Measurements from ENCODE around the gene SDF2.
A peak's percentile ranks its signal among the peaks of the same experiment; 100 is the strongest.

SDF2 gene

DNA sequence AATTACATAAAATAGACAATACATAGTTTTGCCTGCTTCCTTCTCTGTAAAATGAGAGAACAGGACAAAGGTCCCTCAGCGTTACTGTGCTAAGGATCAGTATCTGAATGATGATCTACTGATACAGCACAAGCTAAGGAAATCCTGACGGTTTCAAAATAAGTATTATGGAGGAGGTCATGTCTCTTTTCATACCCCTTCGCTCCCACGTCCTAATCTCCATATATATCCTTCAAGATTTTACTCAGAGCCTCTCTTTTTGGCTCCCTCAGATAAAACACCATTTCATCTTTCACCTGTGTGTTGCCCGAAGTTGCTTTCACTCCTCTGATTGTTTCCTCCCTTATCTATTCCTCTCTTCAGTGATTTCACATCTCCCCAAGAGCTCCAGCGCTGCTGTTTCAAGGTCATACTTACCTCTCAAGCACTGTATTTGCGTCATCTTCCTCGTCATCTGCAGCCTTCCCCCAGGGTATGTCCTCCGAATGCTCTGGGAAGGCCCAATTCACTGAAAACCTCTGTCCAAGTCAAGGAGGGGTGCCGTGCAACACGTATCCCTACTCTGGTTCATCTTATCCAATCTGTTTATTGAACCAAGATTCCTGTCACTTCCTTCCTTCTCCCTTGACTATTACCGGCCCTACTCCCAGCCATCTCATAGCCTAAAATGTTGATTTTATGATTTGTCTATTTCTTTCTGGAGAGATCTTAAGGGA is 15.5 kb downstream of the SDF2 start:
- no peaks in the 10 kb centered on the region for H3K27me3 ChIP-seq (ENCODE audit: control insufficient read depth, insufficient read depth, low read length)
- peak overlapping the region; percentile 18 for H3K4me3 ChIP-seq (ENCODE audit: low read length)
- peaks cover 31% of the 10 kb centered on the region for H3K4me1 ChIP-seq (ENCODE audit: control insufficient read depth, insufficient read depth, low read length)
- no peaks in the 10 kb centered on the region for H3K9me3 ChIP-seq (ENCODE audit: control insufficient read depth, low read length)
- H3K9ac ChIP-seq (ENCODE audit: low read length): peak overlapping the region; percentile 63
- H3K36me3 ChIP-seq (ENCODE audit: control insufficient read depth, insufficient read depth, low read length): peaks cover 7% of the 10 kb centered on the region

DNA sequence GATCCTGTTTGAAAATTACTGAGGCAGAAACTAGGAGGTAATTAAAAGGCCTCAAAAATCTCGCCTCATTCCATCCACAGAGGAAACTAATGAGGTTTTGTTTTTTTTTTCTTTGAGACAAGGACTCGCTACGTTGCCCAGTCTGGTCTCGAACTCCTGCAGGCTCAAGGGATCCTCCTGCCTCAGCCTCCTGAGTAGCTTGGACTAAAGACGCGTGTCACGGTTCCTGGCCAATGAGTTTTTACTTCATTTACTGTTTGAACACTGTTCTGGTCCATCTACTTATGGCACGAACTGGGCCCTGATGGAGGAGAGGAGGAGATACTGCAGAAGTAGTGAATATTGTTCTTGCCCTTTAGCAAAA is 16.1 kb downstream of the SDF2 start:
- H3K4me3 ChIP-seq (ENCODE audit: low read length): peak overlapping the region; percentile 61
- H3K27me3 ChIP-seq (ENCODE audit: control insufficient read depth, insufficient read depth, low read length): no peaks in the 10 kb centered on the region
- H3K9me3 ChIP-seq (ENCODE audit: control insufficient read depth, low read length): no peaks in the 10 kb centered on the region
- H3K36me3 ChIP-seq (ENCODE audit: control insufficient read depth, insufficient read depth, low read length): peaks cover 7% of the 10 kb centered on the region
- peaks cover 31% of the 10 kb centered on the region for H3K4me1 ChIP-seq (ENCODE audit: control insufficient read depth, insufficient read depth, low read length)
- H3K9ac ChIP-seq (ENCODE audit: low read length): peak overlapping the region; percentile 84

DNA sequence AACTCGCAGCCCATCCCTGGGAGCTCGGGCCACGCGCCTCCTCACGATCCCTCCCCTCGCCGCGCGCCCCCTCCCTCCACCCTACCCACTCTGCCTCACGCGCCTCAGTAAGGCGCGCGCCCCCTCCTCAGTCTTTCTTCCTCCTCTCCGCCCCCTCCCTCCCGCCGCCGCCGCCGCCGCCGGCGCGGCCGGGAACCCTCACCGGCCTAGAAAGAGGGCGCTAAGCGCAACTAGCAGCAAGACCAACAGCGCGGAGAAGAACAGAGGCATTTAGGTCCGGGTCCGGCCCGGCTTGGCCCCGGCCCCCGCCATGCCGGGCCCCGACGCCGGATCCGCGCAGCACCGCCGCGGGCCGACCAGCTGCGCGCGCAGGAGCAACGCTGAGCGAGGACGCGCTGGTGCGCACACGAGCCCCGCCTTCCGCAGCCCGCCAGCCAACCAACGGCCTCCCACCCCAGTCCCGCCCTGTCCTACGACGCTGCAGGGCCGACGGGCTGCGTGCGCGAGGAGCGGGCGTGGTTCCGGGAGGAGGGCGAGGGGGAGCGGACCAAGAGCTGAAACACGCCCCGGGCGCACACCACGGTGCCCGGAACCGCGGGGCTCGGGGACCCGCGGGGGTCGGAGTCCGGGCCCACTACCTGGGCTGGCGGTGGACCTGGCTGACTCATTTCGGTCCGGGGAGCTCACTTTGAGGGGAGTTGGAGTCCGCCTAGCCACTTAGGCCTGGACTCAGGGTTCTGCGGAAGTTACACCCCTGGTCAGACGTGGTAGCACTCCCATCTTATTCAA is 16.7 kb downstream of the SDF2 start, which contains the start of gene BLTP2:
TSS of gene BLTP2 (minus strand) at position 372 of the 789 bp plus-strand sequence. CDS start at position 270, 102 bp downstream.
- H3K27me3 ChIP-seq (ENCODE audit: control insufficient read depth, insufficient read depth, low read length): no peaks in the 10 kb centered on the region
- peaks cover 7% of the 10 kb centered on the region for H3K36me3 ChIP-seq (ENCODE audit: control insufficient read depth, insufficient read depth, low read length)
- H3K9ac ChIP-seq (ENCODE audit: low read length): peak within 1 kb of the TSS; percentile 84
- no peaks in the 10 kb centered on the region for H3K9me3 ChIP-seq (ENCODE audit: control insufficient read depth, low read length)
- H3K4me3 ChIP-seq (ENCODE audit: low read length): peak within 1 kb of the TSS; percentile 97
- peaks cover 31% of the 10 kb centered on the region for H3K4me1 ChIP-seq (ENCODE audit: control insufficient read depth, insufficient read depth, low read length)

DNA sequence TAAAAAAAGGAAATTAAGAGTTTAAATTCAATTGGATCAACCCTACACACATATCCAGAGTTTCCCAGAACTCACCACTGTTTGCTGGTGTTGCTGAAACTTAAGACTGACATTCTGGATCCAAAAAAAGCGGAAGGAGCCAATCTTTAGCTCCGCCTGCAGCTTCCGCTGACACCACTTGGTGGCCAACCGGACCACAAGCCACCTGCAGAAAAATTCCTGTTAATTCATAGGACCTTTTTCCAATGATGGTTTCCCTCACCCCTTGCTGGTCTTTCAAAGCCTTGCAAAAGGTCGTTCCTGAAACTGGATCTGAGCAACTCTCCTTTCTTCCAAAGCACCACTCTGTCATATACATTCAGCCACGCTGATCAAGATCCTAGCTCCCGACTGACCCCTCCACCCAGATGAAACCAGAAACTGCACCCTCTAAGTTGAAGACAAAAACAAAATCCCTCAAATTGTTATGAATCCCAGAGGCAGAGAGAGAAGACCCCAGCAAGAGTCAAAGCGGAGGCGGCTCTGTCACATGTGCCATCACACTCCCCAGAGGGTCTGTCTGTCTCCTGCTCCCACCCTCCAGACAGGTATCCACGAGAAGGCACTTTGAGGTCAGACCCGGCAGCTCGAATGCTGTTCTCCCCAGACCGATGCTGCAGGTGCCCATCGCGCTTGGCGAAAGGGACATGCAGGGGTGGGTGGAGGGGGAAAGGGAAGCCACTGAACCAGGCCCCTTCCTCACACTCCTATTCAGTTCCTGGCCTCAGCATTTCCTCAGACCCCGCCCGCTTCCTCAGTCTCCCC is 17.5 kb downstream of the SDF2 start:
- H3K9ac ChIP-seq (ENCODE audit: low read length): peak overlapping the region; percentile 81
- peaks cover 13% of the 10 kb centered on the region for H3K36me3 ChIP-seq (ENCODE audit: control insufficient read depth, insufficient read depth, low read length)
- peak overlapping the region; percentile 97 for H3K4me3 ChIP-seq (ENCODE audit: low read length)
- no peaks in the 10 kb centered on the region for H3K27me3 ChIP-seq (ENCODE audit: control insufficient read depth, insufficient read depth, low read length)
- H3K4me1 ChIP-seq (ENCODE audit: control insufficient read depth, insufficient read depth, low read length): peaks cover 31% of the 10 kb centered on the region
- H3K9me3 ChIP-seq (ENCODE audit: control insufficient read depth, low read length): no peaks in the 10 kb centered on the region

DNA sequence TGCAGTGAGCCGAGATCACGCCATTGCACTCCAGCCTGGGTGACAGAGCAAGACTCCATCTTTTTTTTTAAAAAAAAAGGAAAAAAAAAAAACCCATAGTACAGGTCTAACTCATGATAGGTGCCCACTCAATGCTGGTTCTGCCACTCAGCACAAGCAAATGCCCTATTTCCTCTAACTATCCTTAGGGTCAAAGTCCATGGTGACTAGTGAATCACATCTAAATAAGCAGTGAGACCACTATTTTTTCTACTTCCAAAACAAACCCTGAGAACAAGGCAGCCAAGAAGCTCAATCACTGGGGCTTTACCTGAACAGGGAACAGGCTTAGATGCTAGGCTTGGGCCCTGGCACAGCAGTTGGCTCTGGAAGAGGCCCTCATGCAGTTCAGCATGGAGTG is 20.1 kb downstream of the SDF2 start:
- Histone ChIP-seq H3K4me1 (ENCODE audit: control insufficient read depth, insufficient read depth, low read length) (peaks cover 23% of the 10 kb centered on the region), H3K27me3 (ENCODE audit: control insufficient read depth, insufficient read depth, low read length) (no peaks in the 10 kb centered on the region), H3K4me3 (ENCODE audit: low read length) (no peak overlapping the region), H3K9me3 (ENCODE audit: control insufficient read depth, low read length) (no peaks in the 10 kb centered on the region), H3K36me3 (ENCODE audit: control insufficient read depth, insufficient read depth, low read length) (peaks cover 11% of the 10 kb centered on the region), H3K9ac (ENCODE audit: low read length) (no peak overlapping the region)

DNA sequence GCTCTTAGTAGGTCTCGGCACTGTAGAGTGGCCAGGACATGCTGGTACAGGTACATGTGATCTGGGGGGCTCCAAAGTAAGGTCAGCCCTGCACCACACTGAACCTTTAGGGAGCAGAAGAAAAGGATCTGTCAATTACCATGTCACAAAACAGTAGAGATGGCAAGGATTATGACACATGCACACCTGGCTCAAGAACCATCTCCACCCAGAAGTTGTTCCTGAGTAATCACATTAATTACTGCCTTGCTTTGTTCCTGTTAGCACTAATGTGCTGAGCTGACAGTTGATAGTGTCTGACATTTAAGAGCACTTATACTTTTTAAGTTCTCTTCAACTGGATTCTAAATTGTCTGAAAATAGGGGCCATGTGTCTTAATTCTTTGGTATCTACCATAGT is 26.2 kb downstream of the SDF2 start:
- Histone ChIP-seq H3K27me3 (ENCODE audit: control insufficient read depth, insufficient read depth, low read length) (no peaks in the 10 kb centered on the region), H3K4me3 (ENCODE audit: low read length) (no peak overlapping the region), H3K9me3 (ENCODE audit: control insufficient read depth, low read length) (no peaks in the 10 kb centered on the region), H3K36me3 (ENCODE audit: control insufficient read depth, insufficient read depth, low read length) (peaks cover 32% of the 10 kb centered on the region), H3K4me1 (ENCODE audit: control insufficient read depth, insufficient read depth, low read length) (no peaks in the 10 kb centered on the region), H3K9ac (ENCODE audit: low read length) (no peak overlapping the region)

DNA sequence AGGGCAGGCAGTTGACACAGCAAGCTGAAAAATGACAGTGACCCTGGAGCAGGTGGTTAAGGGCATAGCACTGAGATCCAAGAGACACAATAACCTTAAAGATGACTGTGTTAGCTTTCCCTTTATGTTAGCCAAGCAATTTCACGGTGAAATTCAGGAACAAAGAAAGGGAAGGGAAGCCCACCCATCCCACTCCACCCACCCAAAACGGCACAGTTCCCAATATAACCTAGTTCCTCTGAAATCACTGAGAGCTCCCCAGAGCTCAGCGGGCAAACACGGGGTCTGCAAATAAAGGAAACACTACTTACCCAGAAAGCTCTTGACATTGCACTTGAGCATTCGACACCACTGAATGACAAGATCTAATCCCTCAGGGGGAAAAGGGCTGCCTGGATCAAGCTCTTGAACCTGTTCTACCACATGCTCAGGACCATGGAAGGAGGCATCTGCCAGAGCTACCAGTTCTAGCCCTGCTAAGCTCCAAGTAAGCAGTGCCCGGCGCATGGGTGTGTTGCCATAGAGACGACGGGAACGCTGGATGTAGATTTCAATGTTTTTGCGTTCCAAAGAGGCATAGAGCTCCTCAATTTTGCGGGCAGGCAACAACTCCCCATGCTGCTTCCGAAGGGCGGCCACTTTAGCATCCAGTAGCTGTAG is 27.4 kb downstream of the SDF2 start:
- Histone ChIP-seq H3K4me1 (ENCODE audit: control insufficient read depth, insufficient read depth, low read length) (no peaks in the 10 kb centered on the region), H3K27me3 (ENCODE audit: control insufficient read depth, insufficient read depth, low read length) (no peaks in the 10 kb centered on the region), H3K4me3 (ENCODE audit: low read length) (no peak overlapping the region), H3K36me3 (ENCODE audit: control insufficient read depth, insufficient read depth, low read length) (peaks cover 27% of the 10 kb centered on the region), H3K9ac (ENCODE audit: low read length) (no peak overlapping the region), H3K9me3 (ENCODE audit: control insufficient read depth, low read length) (no peaks in the 10 kb centered on the region)

DNA sequence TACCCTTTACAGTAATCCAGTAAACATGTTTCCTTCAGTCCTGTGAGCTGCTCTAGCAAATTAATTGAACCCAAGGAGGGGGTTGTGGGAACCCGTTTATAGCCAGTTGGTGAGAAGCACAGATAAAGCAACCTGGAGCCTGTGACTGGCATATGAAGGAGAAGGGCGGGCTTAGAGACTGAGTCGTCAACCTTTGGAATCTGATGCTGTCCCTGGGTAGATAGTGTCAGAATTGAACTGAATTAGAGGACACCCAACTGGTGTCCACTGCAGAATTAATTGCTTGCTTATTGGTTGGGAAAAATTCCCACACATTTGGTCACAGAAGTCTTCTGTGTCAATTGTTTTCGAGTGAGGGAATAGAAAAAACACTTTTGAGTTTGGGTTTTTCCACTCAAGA is 34.9 kb downstream of the SDF2 start:
- no peak overlapping the region for H3K4me3 ChIP-seq (ENCODE audit: low read length)
- no peaks in the 10 kb centered on the region for H3K27me3 ChIP-seq (ENCODE audit: control insufficient read depth, insufficient read depth, low read length)
- no peak overlapping the region for H3K9ac ChIP-seq (ENCODE audit: low read length)
- peaks cover 12% of the 10 kb centered on the region for H3K36me3 ChIP-seq (ENCODE audit: control insufficient read depth, insufficient read depth, low read length)
- no peaks in the 10 kb centered on the region for H3K4me1 ChIP-seq (ENCODE audit: control insufficient read depth, insufficient read depth, low read length)
- no peaks in the 10 kb centered on the region for H3K9me3 ChIP-seq (ENCODE audit: control insufficient read depth, low read length)

DNA sequence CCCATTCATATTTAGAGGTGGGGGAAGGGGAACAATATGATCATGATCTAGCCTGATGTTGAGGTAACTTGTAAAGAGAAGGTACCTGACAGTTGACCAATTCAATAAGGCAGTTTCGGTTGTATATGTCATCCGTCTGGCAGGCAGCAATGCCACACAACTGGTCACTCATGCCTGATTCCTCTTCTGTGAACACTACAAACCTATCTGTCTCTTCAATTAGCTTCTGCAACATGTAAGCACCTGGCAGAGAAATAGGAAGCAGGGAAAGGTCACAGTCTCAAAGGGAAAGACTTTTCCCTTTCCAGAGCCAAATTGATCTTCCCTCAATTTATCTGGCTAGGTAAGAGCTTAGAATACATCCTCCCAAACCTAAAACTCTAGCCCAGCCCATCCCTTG is 37.6 kb downstream of the SDF2 start:
- Histone ChIP-seq H3K4me1 (ENCODE audit: control insufficient read depth, insufficient read depth, low read length) (no peaks in the 10 kb centered on the region), H3K9me3 (ENCODE audit: control insufficient read depth, low read length) (no peaks in the 10 kb centered on the region), H3K4me3 (ENCODE audit: low read length) (no peak overlapping the region), H3K36me3 (ENCODE audit: control insufficient read depth, insufficient read depth, low read length) (peaks cover 13% of the 10 kb centered on the region), H3K9ac (ENCODE audit: low read length) (no peak overlapping the region), H3K27me3 (ENCODE audit: control insufficient read depth, insufficient read depth, low read length) (no peaks in the 10 kb centered on the region)

DNA sequence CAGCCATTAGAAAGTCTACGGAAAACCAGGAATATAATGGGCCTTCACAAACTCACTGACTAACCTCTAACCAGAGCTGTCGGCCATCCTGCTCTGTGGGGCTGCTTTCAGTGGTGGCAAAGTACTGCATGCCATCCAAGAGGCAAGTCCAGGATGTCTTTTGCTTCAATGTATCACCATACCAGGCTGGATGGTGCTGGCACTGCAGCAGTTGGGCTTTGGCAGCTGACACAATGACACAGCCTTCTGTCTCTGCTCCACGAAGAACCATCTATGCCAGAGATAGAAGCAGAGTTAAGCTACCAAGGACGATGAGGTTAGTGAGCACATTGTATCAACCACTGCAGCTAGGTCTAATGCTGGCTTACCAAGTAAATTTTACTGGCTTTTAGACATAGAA is 38.0 kb downstream of the SDF2 start:
- Histone ChIP-seq H3K4me1 (ENCODE audit: control insufficient read depth, insufficient read depth, low read length) (no peaks in the 10 kb centered on the region), H3K9ac (ENCODE audit: low read length) (no peak overlapping the region), H3K4me3 (ENCODE audit: low read length) (no peak overlapping the region), H3K36me3 (ENCODE audit: control insufficient read depth, insufficient read depth, low read length) (peaks cover 17% of the 10 kb centered on the region), H3K27me3 (ENCODE audit: control insufficient read depth, insufficient read depth, low read length) (no peaks in the 10 kb centered on the region), H3K9me3 (ENCODE audit: control insufficient read depth, low read length) (no peaks in the 10 kb centered on the region)

DNA sequence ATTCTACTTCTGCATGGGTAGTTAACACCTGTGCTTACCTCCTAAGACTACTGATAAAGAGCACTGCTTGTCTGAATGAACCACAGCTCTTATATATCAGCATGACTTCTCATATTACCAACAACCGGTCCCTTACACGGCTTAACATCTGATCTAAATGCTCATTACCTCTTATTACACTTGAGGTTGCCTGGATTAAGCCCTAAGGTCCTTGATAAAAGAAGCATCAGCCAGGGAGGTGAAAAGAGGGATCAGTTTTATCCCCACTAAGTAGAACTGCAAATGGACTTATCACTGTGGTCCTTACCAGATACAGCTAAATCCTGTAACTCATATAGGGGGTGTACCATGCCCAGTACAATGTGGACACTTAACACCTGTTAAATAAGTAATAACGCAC is 39.5 kb downstream of the SDF2 start:
- Histone ChIP-seq H3K4me3 (ENCODE audit: low read length) (no peak overlapping the region), H3K4me1 (ENCODE audit: control insufficient read depth, insufficient read depth, low read length) (no peaks in the 10 kb centered on the region), H3K36me3 (ENCODE audit: control insufficient read depth, insufficient read depth, low read length) (peaks cover 18% of the 10 kb centered on the region), H3K9ac (ENCODE audit: low read length) (no peak overlapping the region), H3K9me3 (ENCODE audit: control insufficient read depth, low read length) (no peaks in the 10 kb centered on the region), H3K27me3 (ENCODE audit: control insufficient read depth, insufficient read depth, low read length) (no peaks in the 10 kb centered on the region)
